Liver (tissue), 3 donors: ENCODE results near the gene SCAF11.

Source experiments
- CTCF ChIP-seq: fragments of 150-350 bp; IDR thresholded peaks from 2 replicates; pipeline ENCODE4 v1.5.1; 2017; ENCODE audit warnings: improper control_type of control experiment, low read depth, low read length; ENCODE audit not compliant: missing input control
- EGR1 ChIP-seq, 2 donors: IDR thresholded peaks; 2 replicates each; pipeline ENCODE4 v1.6.1; 2016 to 2018; ENCODE audit warnings: antibody characterized with exemption in 2 of 2, low read depth in 2 of 2
- GABPA ChIP-seq, 2 donors: IDR thresholded peaks in 1 of 2; conservative IDR thresholded peaks in 1 of 2; 2 replicates each; pipeline ENCODE4 v1.6.1; 2016; ENCODE audit warnings: antibody characterized with exemption in 2 of 2, mild to moderate bottlenecking in 1 of 2, moderate library complexity in 1 of 2
- HNF4A ChIP-seq, 2 donors: conservative IDR thresholded peaks; 2 replicates each; pipeline ENCODE4 v1.6.1; 2016; ENCODE audit warnings: antibody characterized with exemption in 2 of 2, mild to moderate bottlenecking in 2 of 2
- JUND ChIP-seq, 2 donors: IDR thresholded peaks; 2 replicates each; pipeline ENCODE4 v1.6.1; 2016; ENCODE audit warnings: antibody characterized with exemption in 2 of 2
- MAX ChIP-seq: IDR thresholded peaks from 2 replicates; pipeline ENCODE4 v1.6.1; 2016; ENCODE audit warnings: antibody characterized with exemption
- RAD21 ChIP-seq, 2 donors: IDR thresholded peaks; 2 replicates each; pipeline ENCODE4 v1.6.1; 2016; ENCODE audit warnings: antibody characterized with exemption in 2 of 2, mild to moderate bottlenecking in 2 of 2
- SP1 ChIP-seq: IDR thresholded peaks from 2 replicates; pipeline ENCODE4 v1.6.1; 2018; ENCODE audit warnings: antibody characterized with exemption, mild to moderate bottlenecking
- TAF1 ChIP-seq: conservative IDR thresholded peaks from 2 replicates; pipeline ENCODE4 v1.6.1; 2016; ENCODE audit warnings: antibody characterized with exemption, mild to moderate bottlenecking
- YY1 ChIP-seq: IDR thresholded peaks from 2 replicates; pipeline ENCODE4 v1.6.1; 2016; ENCODE audit warnings: antibody characterized with exemption, mild to moderate bottlenecking
- donor health status: healthy.
- donor health status: healthy.

- TF ChIP-seq CTCF (no peak), EGR1 (IDR thresholded peaks at IDR 0.05; ENCODE audit: low read depth in 2 of 2) (no peak), RAD21 (IDR thresholded peaks at IDR 0.05) (peak in 1 of 2 donors; percentile 32), SP1 (peak; percentile 37), YY1 (peak; percentile 10), JUND (IDR thresholded peaks at IDR 0.05) (no peak), TAF1 (peak; percentile 59), GABPA (IDR thresholded peaks at IDR 0.05 in 1 of 2, conservative IDR thresholded peaks at IDR 0.05 in 1 of 2) (no peak), HNF4A (conservative IDR thresholded peaks at IDR 0.05) (peak; percentile 55 to 67), MAX (no peak)
Observed at GRCh38 chr12:45989721-45990467, 480 bp downstream of the SCAF11 start.
